ENCODE measurements around the gene SLC22A17. TPM values are rescaled to one million over a fixed set of nuclear protein-coding genes. Genes with fewer than 3 reads are reported as not detected.

The SLC22A17 gene
- total and polyA plus RNA-seq, 2 of the 13 experiments (the other 11 are each of a cell fraction or from before 2014, with no cell fraction given), result 0.95 to 1.1 TPM

GRCh38 chr14:23320584-23321571, 31.8 kb downstream of the SLC22A17 start, which contains the start of gene PABPN1 (continued):
- TF ChIP-seq, protein P1, sequence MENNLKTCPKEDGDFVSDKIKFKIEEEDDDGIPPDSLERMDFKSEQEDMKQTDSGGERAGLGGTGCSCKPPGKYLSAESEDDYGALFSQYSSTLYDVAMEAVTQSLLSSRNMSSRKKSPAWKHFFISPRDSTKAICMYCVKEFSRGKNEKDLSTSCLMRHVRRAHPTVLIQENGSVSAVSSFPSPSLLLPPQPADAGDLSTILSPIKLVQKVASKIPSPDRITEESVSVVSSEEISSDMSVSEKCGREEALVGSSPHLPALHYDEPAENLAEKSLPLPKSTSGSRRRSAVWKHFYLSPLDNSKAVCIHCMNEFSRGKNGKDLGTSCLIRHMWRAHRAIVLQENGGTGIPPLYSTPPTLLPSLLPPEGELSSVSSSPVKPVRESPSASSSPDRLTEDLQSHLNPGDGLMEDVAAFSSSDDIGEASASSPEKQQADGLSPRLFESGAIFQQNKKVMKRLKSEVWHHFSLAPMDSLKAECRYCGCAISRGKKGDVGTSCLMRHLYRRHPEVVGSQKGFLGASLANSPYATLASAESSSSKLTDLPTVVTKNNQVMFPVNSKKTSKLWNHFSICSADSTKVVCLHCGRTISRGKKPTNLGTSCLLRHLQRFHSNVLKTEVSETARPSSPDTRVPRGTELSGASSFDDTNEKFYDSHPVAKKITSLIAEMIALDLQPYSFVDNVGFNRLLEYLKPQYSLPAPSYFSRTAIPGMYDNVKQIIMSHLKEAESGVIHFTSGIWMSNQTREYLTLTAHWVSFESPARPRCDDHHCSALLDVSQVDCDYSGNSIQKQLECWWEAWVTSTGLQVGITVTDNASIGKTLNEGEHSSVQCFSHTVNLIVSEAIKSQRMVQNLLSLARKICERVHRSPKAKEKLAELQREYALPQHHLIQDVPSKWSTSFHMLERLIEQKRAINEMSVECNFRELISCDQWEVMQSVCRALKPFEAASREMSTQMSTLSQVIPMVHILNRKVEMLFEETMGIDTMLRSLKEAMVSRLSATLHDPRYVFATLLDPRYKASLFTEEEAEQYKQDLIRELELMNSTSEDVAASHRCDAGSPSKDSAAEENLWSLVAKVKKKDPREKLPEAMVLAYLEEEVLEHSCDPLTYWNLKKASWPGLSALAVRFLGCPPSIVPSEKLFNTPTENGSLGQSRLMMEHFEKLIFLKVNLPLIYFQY (CRISPR knock-in tag; IDR thresholded peaks at IDR 0.05; ENCODE audit: borderline replicate concordance), result peak; percentile 99
- peak; percentile 93 for TF ChIP-seq NFYB (CRISPR knock-in tag; IDR thresholded peaks at IDR 0.05)
- TF ChIP-seq ARNT2 (CRISPR knock-in tag; IDR thresholded peaks at IDR 0.05; ENCODE audit: low read depth), result peak; percentile 90; the same call in 1 of the 2 replicates
- peak; percentile 65; the same call in 1 of the 2 replicates for TF ChIP-seq ZNF33B (CRISPR knock-in tag; IDR thresholded peaks at IDR 0.05)
- TF ChIP-seq ARID3A (IDR thresholded peaks at IDR 0.05; ENCODE audit: low read depth, low read length), result peak; percentile 98
- TF ChIP-seq CBX1 (IDR thresholded peaks at IDR 0.05; ENCODE audit: low read depth), result peak; percentile 99
- peak; percentile 94; the same call in 1 of the 2 replicates for TF ChIP-seq ZNF550 (CRISPR knock-in tag; IDR thresholded peaks at IDR 0.05; ENCODE audit: borderline replicate concordance)
- TF ChIP-seq ZZZ3 (CRISPR knock-in tag; IDR thresholded peaks at IDR 0.05; ENCODE audit: borderline replicate concordance), result peak; percentile 99
- no peak for TF ChIP-seq MBD4 (IDR thresholded peaks at IDR 0.05; ENCODE audit: borderline replicate concordance, low read length)
- peak; percentile 76 for TF ChIP-seq SRSF1 (optimal IDR thresholded peaks at IDR 0.05; ENCODE audit: low read depth, low read length)
- peak; percentile 89 for TF ChIP-seq PRDM10 (CRISPR knock-in tag; IDR thresholded peaks at IDR 0.05; ENCODE audit: low read depth)
- TF ChIP-seq ZNF367 (CRISPR knock-in tag; IDR thresholded peaks at IDR 0.05; ENCODE audit: borderline replicate concordance), result peak; percentile 46
- TF ChIP-seq, protein P2, sequence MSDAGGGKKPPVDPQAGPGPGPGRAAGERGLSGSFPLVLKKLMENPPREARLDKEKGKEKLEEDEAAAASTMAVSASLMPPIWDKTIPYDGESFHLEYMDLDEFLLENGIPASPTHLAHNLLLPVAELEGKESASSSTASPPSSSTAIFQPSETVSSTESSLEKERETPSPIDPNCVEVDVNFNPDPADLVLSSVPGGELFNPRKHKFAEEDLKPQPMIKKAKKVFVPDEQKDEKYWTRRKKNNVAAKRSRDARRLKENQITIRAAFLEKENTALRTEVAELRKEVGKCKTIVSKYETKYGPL (CRISPR knock-in tag; IDR thresholded peaks at IDR 0.05), result peak; percentile 87
- peak; percentile 92; the same call in 1 of the 2 replicates for TF ChIP-seq ZBTB20 (CRISPR knock-in tag; IDR thresholded peaks at IDR 0.05; ENCODE audit: borderline replicate concordance, low read depth)
- peak; percentile 91 for TF ChIP-seq ISL2 (CRISPR knock-in tag; IDR thresholded peaks at IDR 0.05)
- peak in 1 of 2 experiments; percentile 69; a peak in 2 of 4 replicates for TF ChIP-seq ATF4 (CRISPR knock-in tag; IDR thresholded peaks at IDR 0.05)
